Measurements from ENCODE around the gene FKBP5.

- TF ChIP-seq CTCF (IDR thresholded peaks at IDR 0.05; ENCODE audit: low read length) = no peak
- no peak for TF ChIP-seq EZH2 (IDR thresholded peaks at IDR 0.05; ENCODE audit: borderline replicate concordance, low read length)
Observed at GRCh38 chr6:35718375-35718736, 29.6 kb upstream of the FKBP5 start.

Measured in OCI-LY1 (cell line).